COLO829 (cell line): ENCODE results near the gene CCDC3.

Experiments used
- DNase-seq: peaks from one replicate; pipeline ENCODE4 v3.0.0; 2012; ENCODE audit warnings: low spot score

CCDC3 gene

GRCh38 chr10:12922117-12922900, 79.2 kb downstream of the CCDC3 start:
- DNase-seq, result no peak

- DNase-seq, result no peak
These were observed 80.3 kb downstream of the CCDC3 start for GRCh38 chr10:12921163-12921562.

DNA sequence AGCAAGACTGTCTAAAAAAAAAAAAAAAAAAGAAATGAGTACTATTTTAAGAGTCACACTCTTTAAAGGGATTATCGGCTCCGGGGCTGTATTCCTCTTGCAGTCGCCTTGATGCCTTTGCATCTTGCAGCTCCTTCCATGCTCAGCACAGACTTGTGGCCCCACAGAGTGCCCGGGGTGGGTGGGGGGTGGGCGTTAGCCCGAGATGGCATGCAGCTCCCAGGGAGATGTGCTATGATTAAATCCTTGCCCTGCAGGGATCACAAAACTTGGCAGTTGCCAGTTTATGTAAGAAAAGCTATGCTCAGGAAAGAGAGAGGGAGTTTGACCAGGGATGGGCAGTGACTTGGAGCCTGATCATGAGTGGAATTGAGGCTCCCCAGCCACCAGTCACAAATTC, 81.9 kb downstream of the CCDC3 start:
- no peak for DNase-seq

- DNase-seq, result no peak
These were observed 84.9 kb downstream of the CCDC3 start for GRCh38 chr10:12916587-12916986.

DNA sequence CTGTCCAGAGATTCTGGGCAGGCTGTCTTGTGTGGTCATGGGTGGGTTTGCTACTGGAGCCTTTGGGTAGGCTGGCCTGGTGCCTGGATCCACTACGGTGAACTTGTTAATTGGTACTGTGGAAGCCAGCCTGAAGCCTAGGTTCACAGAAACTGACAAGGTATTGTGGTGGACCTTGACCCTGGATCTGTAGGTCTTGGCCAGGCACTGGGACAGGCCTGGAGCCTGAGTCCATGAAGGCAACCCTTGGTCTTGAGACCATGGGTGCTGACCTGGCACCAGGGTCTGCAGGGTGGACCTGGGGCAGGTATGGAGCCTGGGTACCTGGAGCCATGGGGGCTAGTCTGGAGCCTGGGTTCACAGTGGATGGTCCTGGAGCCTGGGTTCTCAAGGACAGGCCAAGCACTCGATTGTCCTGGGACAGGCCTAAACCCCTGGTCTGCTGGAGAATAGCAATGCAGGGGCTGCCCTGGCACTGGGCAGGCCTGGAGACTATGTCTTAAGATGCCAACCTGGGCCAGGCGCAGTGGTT, 85.8 kb downstream of the CCDC3 start:
- no peak for DNase-seq

DNA sequence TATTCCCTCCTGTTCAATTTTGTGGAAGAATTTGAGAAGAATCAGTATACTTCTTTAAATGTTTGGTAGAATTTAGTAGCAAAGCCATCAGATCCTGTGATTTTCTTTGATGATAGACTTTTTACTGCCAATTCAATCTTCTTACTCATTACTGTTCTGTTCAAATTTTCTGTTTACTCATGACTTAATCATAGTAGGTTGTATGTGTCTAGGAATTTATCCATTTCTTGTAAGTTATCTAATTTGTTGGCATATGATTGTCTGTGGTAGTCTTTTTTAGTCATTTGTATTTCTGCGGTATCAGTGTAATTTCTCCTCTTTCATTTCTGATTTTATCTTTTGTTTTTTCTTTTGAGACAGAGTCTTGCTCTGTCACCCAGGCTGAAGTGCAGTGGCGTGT, 87.4 kb downstream of the CCDC3 start:
- DNase-seq, result no peak

GRCh38 chr10:12911795-12912194, 89.7 kb downstream of the CCDC3 start:
- DNase-seq, result no peak

DNA sequence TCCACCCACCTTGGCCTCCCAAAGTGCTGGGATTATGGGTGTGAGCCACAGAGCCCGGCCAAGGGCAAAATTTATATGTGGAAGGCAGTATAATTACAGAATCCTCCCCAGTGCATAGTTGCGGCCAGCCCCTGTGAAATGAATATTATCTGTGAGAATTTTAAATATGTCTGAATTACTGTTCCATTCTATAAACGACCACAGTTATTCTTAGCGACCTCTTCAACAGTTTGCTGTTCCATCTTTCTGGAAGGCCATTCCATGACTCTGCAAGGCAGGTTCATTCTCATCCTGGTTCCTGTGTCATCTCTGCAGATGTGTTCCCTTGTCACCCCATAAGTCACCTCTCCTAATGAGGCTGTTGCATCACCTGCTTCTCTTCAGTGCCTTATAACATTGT, 90.7 kb downstream of the CCDC3 start:
- no peak for DNase-seq

DNA sequence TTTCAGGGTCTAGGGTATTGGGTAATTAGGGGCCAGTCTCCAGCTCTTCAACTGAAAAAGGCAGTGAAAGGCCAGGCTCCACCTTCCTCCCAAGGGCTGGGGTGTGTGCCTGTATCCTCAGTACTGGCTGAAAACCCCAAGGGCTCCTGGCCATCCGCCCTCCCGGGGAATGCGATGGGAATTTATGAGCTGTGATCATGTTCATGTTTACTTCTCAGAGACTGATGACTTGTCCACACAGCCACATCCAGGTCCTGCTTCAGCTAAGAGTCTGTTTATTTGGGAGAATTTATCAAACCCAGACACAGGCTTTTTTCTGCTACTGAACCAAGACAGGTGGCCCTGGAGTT, 91.7 kb downstream of the CCDC3 start:
- DNase-seq, result no peak

GRCh38 chr10:12909182-12909835, 92.2 kb downstream of the CCDC3 start:
- DNase-seq, result no peak

- no peak for DNase-seq
These were observed 92.7 kb downstream of the CCDC3 start for GRCh38 chr10:12908773-12909172.

DNA sequence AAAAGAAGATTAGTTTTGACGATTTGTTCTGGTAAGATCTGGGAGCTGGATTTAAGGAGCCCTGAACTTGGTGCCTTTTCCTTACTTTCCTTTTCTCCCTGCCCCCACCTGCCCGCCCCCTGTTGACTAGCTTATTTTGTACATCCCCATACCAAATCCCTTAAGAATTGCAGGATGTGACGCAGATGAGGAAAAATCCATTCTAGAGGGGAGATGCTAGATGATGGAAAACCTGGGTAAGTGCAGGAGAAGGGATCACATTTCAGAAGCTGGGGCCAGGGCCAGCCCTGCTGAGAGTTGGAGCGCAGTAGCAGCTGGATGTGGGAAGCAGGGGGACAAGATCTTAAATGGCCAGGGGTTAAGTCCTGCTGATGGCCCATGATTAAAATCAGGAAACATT, 93.9 kb downstream of the CCDC3 start:
- no peak for DNase-seq

DNA sequence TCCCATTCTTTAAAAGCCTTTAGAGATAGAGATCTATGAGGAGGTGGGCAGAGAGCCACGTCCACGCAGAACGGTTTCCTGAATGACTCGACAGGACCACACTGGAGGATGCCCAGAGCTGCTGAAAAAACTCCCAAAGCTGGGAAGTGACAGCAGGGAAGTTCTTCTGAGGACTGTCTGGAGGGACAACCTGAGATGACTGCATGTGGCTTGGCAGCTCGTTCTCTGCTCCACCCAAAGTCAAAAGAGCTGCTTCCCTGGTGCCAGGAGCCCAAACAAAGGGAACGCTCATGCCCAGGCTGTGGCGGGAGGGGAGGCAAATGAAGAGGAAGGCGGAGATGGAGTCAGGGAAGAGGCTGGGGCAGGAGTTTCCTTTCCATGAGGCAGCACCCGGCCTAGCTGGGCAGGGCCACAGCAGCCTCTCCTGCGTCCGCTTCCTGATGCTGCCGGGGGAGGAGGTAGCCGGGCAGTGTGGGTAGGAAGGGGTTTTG, 95.4 kb downstream of the CCDC3 start:
- no peak for DNase-seq

DNA sequence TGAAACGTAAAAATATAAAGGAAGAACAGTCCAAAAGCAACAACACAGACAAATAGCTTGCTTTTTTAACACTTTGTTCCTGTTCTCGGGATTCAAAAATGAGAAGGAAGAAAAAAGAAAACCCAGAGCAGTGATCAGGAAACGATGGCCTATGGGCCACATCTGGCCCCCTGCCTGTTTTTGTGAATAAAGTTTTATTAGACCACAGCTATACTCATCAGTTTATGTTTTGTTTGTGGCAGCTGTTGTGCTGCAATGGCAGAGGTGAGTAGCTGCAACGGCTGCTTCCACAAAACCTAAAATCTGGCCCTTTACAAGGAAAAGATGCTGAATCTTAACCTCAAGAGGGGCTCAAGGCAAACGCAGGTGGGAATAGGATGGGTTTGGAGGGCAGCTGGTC, 96.4 kb downstream of the CCDC3 start:
- DNase-seq, result no peak

DNA sequence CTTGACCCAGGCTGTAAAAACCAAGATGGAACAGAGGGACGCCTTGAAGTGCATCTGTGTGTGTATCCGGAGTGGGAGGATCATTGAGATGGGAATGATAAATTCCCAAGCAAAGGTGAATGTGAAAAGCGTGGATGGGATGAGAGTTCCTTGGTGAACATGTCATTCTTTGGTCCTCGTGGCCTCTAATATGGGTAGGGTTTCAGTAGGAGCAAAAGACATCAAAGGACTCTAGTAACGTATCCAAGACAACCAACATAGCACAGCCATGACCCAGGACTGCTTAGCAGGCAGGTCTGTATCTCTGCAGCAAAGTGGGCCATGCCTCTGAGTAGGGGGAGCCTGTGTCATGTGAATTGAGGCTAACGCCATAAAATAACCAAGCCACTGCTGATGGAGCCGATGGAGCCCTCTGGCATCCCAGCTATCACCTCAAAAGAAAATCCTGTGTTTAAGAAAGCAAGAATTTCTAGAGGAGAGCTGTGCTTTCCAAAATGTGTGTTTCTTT, 98.6 kb downstream of the CCDC3 start:
- no peak for DNase-seq

- DNase-seq, result peak; percentile 37
These were observed 99.4 kb downstream of the CCDC3 start for GRCh38 chr10:12902135-12902572.

DNA sequence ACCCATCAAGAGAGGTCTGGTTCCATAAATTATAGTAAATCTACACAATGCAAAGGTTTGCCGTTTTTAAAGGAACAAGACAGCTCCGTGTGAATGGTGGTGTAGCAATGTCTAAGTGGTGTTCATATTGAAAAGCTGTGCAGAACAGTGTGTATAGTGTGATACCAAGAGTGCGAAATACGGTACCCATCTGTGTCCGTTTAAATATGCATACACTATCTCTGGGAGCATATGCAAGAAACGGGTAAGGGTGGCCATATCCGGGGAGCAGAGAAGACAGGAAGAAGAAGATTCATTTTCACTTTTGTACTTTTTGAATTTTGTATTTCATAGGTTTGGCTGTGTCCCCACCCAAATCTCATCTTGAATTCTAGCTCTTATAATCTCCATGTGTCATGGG, 102.0 kb downstream of the CCDC3 start:
- DNase-seq, result no peak

DNA sequence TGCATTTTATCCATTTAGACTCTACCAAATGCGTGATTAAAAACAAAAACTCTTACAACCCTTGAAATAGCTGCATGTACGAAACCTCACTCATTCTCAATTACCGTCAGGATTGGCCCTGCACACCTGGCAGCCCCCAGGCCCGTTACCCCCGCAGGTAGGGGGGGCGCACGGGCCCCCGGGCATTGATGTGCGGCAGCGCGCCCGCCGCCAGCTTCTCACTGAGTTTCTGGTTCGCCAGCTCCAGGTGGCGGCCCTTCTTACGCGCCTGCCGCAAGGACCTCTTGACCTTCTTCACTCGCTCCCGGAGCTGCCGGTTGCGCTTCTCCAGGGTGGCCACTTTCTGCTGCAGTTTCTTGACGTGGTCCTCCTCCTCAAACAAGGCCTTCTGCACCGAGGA, 103.2 kb downstream of the CCDC3 start:
- DNase-seq, result no peak

DNA sequence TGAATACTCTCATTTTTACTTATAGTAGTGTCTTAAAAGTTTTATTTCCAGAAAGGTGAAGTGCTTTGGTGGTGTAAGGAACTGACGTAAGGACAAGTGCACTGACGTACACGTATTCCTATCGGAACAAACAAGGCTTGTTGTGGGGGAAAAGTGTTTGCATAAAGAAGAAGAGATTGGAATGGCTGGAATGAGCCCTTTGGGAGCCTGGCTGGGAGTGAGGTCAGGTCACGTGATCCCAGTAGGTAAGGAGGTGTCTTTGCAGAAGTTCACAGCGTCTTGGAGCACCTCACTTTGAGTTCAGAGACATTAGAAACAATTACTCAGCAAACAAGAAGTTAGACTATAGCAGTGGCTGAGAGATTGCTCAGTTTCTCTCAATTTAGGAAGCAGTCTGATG, 104.2 kb downstream of the CCDC3 start:
- no peak for DNase-seq

DNA sequence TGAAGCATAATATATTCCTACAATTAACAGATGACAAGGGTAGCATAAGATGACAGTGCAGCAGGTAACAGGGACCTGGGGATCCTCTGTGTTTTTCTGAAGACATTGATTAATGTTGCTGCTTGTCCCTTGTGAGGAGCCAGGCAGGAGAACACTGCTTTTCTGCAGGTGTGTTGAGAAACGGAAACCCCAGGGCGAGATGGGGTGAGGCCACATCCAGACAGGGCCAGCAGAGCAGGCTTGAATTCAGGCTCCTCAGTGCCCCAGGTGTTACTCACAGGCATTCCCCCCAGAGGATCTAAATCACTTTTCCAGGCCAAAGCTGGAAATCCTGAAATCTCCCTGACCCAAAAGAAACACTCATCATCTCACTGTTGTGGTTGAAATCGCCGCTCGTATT, 105.3 kb downstream of the CCDC3 start:
- DNase-seq, result no peak

DNA sequence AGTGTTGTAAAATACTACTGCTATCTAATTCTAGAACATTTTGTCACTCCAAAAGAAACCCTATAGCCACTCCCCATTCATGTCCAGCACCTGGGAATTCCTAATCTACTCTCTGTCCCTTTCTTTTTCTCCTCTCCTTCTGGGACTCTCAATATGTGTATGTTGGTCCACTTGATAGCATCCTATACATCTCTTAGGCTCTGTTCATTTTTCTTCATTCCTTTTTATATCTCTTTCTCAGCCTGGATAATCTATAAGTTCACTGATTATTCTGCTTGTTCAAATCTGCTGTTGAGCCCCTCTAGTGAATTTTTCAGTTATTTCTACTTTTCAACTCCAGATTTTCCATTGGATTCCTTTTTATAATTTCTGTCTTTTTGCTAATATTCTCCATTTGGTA, 108.6 kb downstream of the CCDC3 start:
- no peak for DNase-seq

DNA sequence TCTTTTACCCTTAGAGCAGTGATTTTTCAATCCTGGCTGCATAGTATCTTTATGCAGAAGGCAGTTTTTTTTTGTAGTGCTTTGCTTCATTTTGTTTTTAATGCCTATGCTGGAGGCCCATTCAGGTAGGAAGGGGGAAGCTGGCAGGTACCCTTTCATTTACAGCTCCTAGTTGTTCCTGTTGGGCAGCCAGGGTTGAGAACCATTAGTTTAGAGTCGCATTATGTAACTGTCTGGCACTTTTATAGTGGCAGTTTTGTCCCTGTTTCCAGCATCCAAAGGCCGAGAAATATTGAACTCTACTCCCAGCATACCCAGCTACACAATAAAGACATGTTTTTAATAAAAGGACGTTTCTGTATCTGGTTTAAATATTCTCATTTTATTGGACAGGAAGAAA, 110.6 kb downstream of the CCDC3 start:
- no peak for DNase-seq

DNA sequence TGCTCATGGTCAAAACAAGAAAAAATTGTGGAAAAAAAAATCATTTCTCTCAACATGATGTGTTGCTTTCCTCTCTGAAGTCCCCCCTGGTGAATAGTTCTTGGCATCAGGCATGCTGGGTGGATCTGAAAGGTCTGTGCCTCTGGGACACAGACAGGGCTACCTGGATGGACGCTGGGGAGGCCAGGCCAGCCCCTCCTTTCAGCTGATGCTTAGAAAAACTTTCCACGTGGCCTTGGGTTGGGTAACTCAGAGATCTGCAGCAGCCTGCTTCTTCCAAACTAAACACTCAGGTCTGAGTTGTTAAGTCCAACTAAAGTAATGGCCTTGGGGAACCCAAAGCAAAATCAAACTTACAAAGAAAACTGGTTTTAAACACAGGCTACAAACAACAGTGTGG, 113.0 kb downstream of the CCDC3 start:
- DNase-seq, result no peak
